Sigmoid colon (tissue), 7 donors: Measurements from ENCODE around the gene TMEM114. TPM values are rescaled to one million over a fixed set of nuclear protein-coding genes. Genes with fewer than 3 reads are reported as not detected.

Source experiments
- DNase-seq: peaks from one replicate; pipeline ENCODE4 v3.0.0-alpha.2; 2019
- H3K27ac ChIP-seq, 4 donors: fragments of 200-600 bp; sonication (generic); one replicate each; pipeline ENCODE4 v1.5.1; 2016 to 2019; ENCODE audit warnings: mild to moderate bottlenecking in 1 of 4
- H3K27me3 ChIP-seq, 3 donors: fragments of 200-600 bp; sonication (generic); one replicate each; pipeline ENCODE4 v1.5.1; 2019; ENCODE audit warnings: mild to moderate bottlenecking in 1 of 3
- H3K36me3 ChIP-seq, 4 donors: fragments of 200-600 bp; sonication (generic); one replicate each; pipeline ENCODE4 v1.5.1; 2016 to 2019
- H3K4me1 ChIP-seq, 4 donors: fragments of 200-600 bp; sonication (generic); one replicate each; pipeline ENCODE4 v1.5.1; 2017 to 2019
- H3K4me3 ChIP-seq, 4 donors: fragments of 200-600 bp; sonication (generic); one replicate each; pipeline ENCODE4 v1.5.1; 2017 to 2019; ENCODE audit warnings: mild to moderate bottlenecking in 2 of 4, moderate library complexity in 1 of 4
- H3K9me3 ChIP-seq, 4 donors: fragments of 200-600 bp in 3 of 4; sonication (generic) in 3 of 4; one replicate each; pipeline versions ENCODE4 v1.5.1 to v1.6.1; 2013 to 2019
- CTCF ChIP-seq, 4 experiments: fragments of 450-650 bp in 3 of 4; fragments of 200-600 bp in 1 of 4; IDR thresholded peaks; one replicate each; pipeline ENCODE4 v1.5.1; 2016 to 2019; ENCODE audit warnings: antibody characterized with exemption in 4 of 4, mild to moderate bottlenecking in 3 of 4, moderate library complexity in 2 of 4
- EP300 ChIP-seq, 4 donors: sonication (generic); formaldehyde crosslinking; IDR thresholded peaks; one replicate each; pipeline ENCODE4 v1.6.1; 2017; ENCODE audit warnings: antibody characterized with exemption in 4 of 4
- POLR2A ChIP-seq, 2 donors: fragments of 450-650 bp; IDR thresholded peaks; one replicate each; pipeline ENCODE4 v1.6.1; 2016; ENCODE audit warnings: antibody characterized with exemption in 2 of 2, mild to moderate bottlenecking in 2 of 2, moderate library complexity in 2 of 2
- POLR2AphosphoS5 ChIP-seq, 4 donors: sonication (generic); formaldehyde crosslinking; IDR thresholded peaks; one replicate each; pipeline ENCODE4 v1.6.1; 2017; ENCODE audit warnings: antibody characterized with exemption in 4 of 4
- WGBS, 2 donors: extraction: QIAGEN DNeasy Blood & Tissue Kit; methylation state at CpG; one replicate each; pipeline ENCODE4 v1.1.7; 2013; 5-methylcytosine and 5-hydroxymethylcytosine counted together
- intact Hi-C: fragments of 100-400 bp; cut with DNase I; formaldehyde crosslinking; loops from one replicate; pipeline ENCODE4 v1.15.1; 2023
- polyA plus RNA-seq, 3 donors: library from polyadenylated mRNA; stranded (reverse); fragments of 200-250 nt; gene quantifications; one replicate each; pipeline ENCODE4 v1.2.3, GENCODE V29; 2013
- total RNA-seq, 4 donors: library from RNA; depleted of rRNA; stranded (reverse); fragments of >200 nt; gene quantifications; one replicate each; pipeline ENCODE4 v1.1.0, GENCODE V29; 2016
- donor health status: healthy with polysubstance abuse.
- donor health status: Bipolar disorder and iron deficiency.
- donor health status: healthy.

Gene TMEM114
- total RNA-seq (not detected), polyA plus RNA-seq (not detected)

GRCh38 chr16:8589900-8590688 is at the start of gene TMEM114:
Gene TMEM114, minus strand, starts transcription at chr16:8590511. Its CDS starts 673 bp downstream, at chr16:8589838.
- H3K4me1 ChIP-seq: peaks cover 0 to 17% (median 11%) of the 10 kb centered on the region in 4 donors
- no peaks in the 10 kb centered on the region for H3K36me3 ChIP-seq
- H3K4me3 ChIP-seq: peak within 1 kb of the TSS in 1 of 4 donors; percentile 13
- TF ChIP-seq POLR2A (IDR thresholded peaks at IDR 0.05) (no peak), EP300 (IDR thresholded peaks at IDR 0.05) (no peak), CTCF (IDR thresholded peaks at IDR 0.05) (no peak), POLR2AphosphoS5 (IDR thresholded peaks at IDR 0.05) (no peak)
- H3K9me3 ChIP-seq: no peaks in the 10 kb centered on the region
- intact Hi-C loops: no loop called here
- H3K27me3 ChIP-seq: peaks cover 16 to 64% (median 34%) of the 10 kb centered on the region in 3 donors
- no peak within 1 kb of the TSS for H3K27ac ChIP-seq
- DNase-seq: no peak
- WGBS, 2 donors: 5 to 6% methylated on average over 41 of the region's 41 CpGs

DNA sequence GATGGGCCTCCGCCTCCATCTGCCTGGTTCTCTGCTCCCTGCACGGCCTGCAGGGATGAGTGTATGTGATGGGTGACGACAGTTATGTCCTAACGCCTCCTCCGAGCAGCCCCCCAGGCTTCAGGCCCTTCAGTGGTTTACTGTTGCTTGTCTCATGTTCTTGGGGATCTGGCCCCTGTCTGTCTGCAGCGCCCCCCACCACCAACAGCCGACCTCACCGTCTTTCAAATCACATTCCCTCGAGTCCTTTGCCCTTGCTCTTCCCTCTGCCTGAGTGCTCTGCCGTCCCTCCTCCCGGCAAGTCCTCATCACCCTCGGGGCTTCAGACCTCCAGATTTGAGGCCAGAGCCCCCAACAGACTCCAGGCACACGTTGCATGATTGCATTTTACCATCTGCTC is 49.4 kb upstream of the TMEM114 start:
- Histone ChIP-seq H3K4me1 (no peaks in the 10 kb centered on the region), H3K9me3 (no peaks in the 10 kb centered on the region), H3K36me3 (peaks cover 23 to 92% (median 67%) of the 10 kb centered on the region in 4 donors), H3K27me3 (no peaks in the 10 kb centered on the region), H3K27ac (no peak overlapping the region), H3K4me3 (no peak overlapping the region)
- TF ChIP-seq POLR2AphosphoS5 (IDR thresholded peaks at IDR 0.05) (no peak), CTCF (IDR thresholded peaks at IDR 0.05) (no peak), POLR2A (IDR thresholded peaks at IDR 0.05) (no peak), EP300 (IDR thresholded peaks at IDR 0.05) (no peak)
- no peak for DNase-seq
- 79 to 80% methylated on average over 13 of the region's 13 CpGs for WGBS, 2 donors
- intact Hi-C loops: no loop called here

DNA sequence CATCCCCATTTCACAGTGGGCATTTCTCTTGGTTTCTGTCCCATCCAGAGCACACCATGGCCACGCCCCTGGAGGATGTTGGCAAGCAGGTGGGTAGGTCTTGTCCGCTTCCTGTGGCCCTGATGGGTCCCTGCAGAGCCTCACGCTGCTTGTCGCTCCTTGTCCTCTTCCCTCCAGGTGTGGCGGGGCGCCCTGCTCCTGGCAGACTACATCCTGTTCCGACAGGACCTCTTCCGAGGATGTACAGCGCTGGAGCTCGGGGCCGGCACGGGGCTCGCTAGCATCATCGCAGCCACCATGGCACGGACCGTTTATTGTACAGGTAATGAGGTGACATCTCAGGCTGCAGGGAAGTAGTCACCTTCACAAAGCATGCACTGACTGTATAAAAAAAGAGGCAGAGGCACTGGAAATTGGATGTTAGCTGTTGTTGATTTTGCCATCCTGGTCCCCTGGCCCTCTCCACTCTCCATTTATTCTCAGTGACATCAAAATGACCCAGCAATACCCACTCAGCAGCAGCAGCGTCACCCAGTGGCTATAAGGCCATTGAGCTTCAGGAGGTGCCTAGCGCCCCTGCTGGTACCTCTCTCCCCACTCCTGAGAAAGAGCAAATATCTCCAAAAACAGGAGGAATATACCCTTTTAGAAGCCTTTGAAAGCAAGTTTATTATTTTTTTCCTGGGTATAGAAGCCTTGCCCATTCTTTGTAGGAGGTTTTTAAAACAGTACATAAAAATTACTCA is 44.9 kb upstream of the TMEM114 start:
- no peaks in the 10 kb centered on the region for H3K4me1 ChIP-seq
- intact Hi-C loops: no loop called here
- no peak overlapping the region for H3K27ac ChIP-seq
- DNase-seq: peak; percentile 56
- peaks cover 16 to 98% (median 52%) of the 10 kb centered on the region in 4 donors for H3K36me3 ChIP-seq
- no peaks in the 10 kb centered on the region for H3K27me3 ChIP-seq
- TF ChIP-seq CTCF (IDR thresholded peaks at IDR 0.05) (no peak), POLR2AphosphoS5 (IDR thresholded peaks at IDR 0.05) (no peak), POLR2A (IDR thresholded peaks at IDR 0.05) (no peak), EP300 (IDR thresholded peaks at IDR 0.05) (no peak)
- H3K9me3 ChIP-seq: no peaks in the 10 kb centered on the region
- no peak overlapping the region for H3K4me3 ChIP-seq
- WGBS, 2 donors: 83 to 84% methylated on average over 18 of the region's 18 CpGs

- 70 to 75% methylated on average over 5 of the region's 5 CpGs for WGBS, 2 donors
- H3K27ac ChIP-seq: peak overlapping the region; percentile 7 to 55 (median 40)
- no peaks in the 10 kb centered on the region for H3K9me3 ChIP-seq
- peaks cover 23 to 98% (median 59%) of the 10 kb centered on the region in 4 donors for H3K36me3 ChIP-seq
- TF ChIP-seq CTCF (IDR thresholded peaks at IDR 0.05): no peak
- TF ChIP-seq POLR2AphosphoS5 (IDR thresholded peaks at IDR 0.05): no peak
- no peak for TF ChIP-seq EP300 (IDR thresholded peaks at IDR 0.05)
- no peak for TF ChIP-seq POLR2A (IDR thresholded peaks at IDR 0.05)
- H3K27me3 ChIP-seq: no peaks in the 10 kb centered on the region
- intact Hi-C loops: no loop called here
- H3K4me1 ChIP-seq: no peaks in the 10 kb centered on the region
- H3K4me3 ChIP-seq: no peak overlapping the region
- peak; percentile 70 for DNase-seq
Observed at GRCh38 chr16:8632675-8633182, 42.4 kb upstream of the TMEM114 start.
